Duodenal mucosa (tissue), 2 donors: ENCODE data around the gene NIP7.

Source experiments
- H3K27ac ChIP-seq: one replicate; pipeline ENCODE4 v1.7.0; 2013; ENCODE audit warnings: low read depth, low read length
- H3K27me3 ChIP-seq, 2 donors: one replicate each; pipeline ENCODE4 v1.7.0; 2013; ENCODE audit warnings: low read length in 2 of 2, control low read depth in 1 of 2; ENCODE audit not compliant: insufficient read depth in 2 of 2, control insufficient read depth in 1 of 2
- H3K36me3 ChIP-seq, 2 donors: one replicate each; pipeline ENCODE4 v1.7.0; 2013; ENCODE audit warnings: low read length in 2 of 2, control low read depth in 1 of 2; ENCODE audit not compliant: insufficient read depth in 2 of 2, control insufficient read depth in 1 of 2
- H3K4me1 ChIP-seq, 2 donors: one replicate each; pipeline ENCODE4 v1.7.0; 2013; ENCODE audit warnings: low read length in 2 of 2, control low read depth in 1 of 2; ENCODE audit not compliant: insufficient read depth in 2 of 2, control insufficient read depth in 1 of 2
- H3K4me3 ChIP-seq, 2 donors: one replicate each; pipeline ENCODE4 v1.7.0; 2013; ENCODE audit warnings: low read length in 2 of 2, low read depth in 1 of 2
- H3K9ac ChIP-seq, 2 donors: one replicate each; pipeline ENCODE4 v1.7.0; 2013; ENCODE audit warnings: low read length in 2 of 2, low read depth in 1 of 2
- H3K9me3 ChIP-seq, 2 donors: one replicate each; pipeline ENCODE4 v1.7.0; 2013; ENCODE audit warnings: low read length in 2 of 2, control low read depth in 1 of 2; ENCODE audit not compliant: control insufficient read depth in 1 of 2

Gene NIP7

DNA sequence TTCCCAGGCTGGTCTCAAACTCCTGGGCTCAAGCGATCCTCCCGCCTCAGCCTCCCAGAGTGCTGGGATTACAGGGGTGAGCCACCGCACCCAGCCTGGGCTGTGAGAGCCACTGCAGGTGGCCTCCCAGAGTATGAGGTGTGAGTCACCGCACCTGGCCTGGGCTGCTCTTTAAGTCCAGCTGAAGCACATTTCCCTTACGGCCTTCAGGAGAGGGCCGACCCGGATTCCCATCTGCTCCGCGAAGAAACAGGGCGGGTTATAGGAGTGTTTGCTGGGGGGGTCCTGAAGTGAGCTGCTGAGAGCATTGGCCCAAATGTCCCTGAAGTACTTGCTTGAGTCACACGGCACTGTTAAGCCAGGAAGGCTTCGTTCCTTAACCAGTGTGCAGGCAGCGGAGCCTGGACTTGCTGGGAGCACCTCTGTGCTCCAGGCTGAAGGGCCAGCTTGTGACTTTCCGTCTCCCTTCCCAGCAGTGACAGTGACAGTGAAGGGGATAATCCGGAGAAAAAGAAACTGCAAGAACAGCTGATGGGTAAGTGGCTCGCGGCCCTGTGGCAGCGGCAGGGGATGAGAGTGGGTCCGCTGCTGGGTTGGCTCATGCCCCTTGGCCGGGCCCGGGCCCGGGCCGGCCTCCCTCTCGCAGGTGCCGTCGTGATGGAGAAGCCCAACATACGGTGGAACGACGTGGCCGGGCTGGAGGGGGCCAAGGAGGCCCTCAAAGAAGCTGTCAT, 21.2 kb upstream of the NIP7 start:
- Histone ChIP-seq H3K27ac (no peak overlapping the region), H3K4me3 (no peak overlapping the region), H3K9me3 (no peaks in the 10 kb centered on the region), H3K36me3 (peaks cover 67 to 84% of the 10 kb centered on the region in 2 donors), H3K4me1 (no peaks in the 10 kb centered on the region), H3K9ac (no peak overlapping the region), H3K27me3 (no peaks in the 10 kb centered on the region)

DNA sequence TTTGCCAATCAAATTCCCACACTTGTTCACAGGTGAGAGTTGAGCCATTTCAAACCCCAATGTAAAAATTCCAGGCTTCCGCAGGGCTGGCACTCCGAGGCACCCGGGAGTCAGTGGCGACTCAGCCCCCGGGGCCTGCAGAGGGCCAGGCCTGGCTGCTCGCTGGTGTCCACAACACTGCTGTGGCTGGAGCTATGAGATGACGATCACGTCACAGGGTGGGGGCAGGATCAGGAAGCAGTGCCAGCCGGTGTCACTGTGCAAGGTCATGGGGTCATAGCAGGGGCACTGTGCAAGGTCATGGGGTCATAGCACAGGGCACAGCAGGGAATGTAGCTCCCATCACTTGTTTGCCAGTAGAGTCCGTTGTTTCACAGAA, 20.7 kb upstream of the NIP7 start:
- peaks cover 1% of the 10 kb centered on the region in 2 donors for H3K4me1 ChIP-seq
- H3K9ac ChIP-seq, result no peak overlapping the region
- no peak overlapping the region for H3K4me3 ChIP-seq
- H3K36me3 ChIP-seq, result peaks cover 65 to 90% of the 10 kb centered on the region in 2 donors
- H3K27me3 ChIP-seq, result no peaks in the 10 kb centered on the region
- H3K9me3 ChIP-seq, result no peaks in the 10 kb centered on the region
- no peak overlapping the region for H3K27ac ChIP-seq

DNA sequence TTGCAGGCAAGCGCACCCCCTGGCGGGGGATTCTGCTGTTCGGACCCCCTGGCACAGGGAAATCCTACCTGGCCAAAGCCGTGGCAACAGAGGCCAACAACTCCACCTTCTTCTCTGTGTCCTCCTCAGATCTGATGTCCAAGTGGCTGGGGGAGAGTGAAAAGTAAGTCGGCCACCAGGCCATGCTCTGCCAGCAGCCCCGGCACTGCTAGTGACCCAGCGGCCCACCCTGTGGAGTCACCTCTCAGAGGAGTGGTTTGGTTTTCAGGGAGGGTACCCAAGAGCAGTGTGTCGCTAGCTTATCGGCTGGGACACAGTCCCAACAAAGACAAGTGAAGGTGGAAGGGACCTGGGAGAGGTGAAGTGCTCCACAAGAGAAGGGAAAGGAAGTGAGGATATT, 20.2 kb upstream of the NIP7 start:
- Histone ChIP-seq H3K4me1 (peaks cover 6% of the 10 kb centered on the region in 2 donors), H3K36me3 (peaks cover 61 to 92% of the 10 kb centered on the region in 2 donors), H3K27me3 (no peaks in the 10 kb centered on the region), H3K9me3 (no peaks in the 10 kb centered on the region), H3K9ac (no peak overlapping the region), H3K27ac (no peak overlapping the region), H3K4me3 (no peak overlapping the region)

DNA sequence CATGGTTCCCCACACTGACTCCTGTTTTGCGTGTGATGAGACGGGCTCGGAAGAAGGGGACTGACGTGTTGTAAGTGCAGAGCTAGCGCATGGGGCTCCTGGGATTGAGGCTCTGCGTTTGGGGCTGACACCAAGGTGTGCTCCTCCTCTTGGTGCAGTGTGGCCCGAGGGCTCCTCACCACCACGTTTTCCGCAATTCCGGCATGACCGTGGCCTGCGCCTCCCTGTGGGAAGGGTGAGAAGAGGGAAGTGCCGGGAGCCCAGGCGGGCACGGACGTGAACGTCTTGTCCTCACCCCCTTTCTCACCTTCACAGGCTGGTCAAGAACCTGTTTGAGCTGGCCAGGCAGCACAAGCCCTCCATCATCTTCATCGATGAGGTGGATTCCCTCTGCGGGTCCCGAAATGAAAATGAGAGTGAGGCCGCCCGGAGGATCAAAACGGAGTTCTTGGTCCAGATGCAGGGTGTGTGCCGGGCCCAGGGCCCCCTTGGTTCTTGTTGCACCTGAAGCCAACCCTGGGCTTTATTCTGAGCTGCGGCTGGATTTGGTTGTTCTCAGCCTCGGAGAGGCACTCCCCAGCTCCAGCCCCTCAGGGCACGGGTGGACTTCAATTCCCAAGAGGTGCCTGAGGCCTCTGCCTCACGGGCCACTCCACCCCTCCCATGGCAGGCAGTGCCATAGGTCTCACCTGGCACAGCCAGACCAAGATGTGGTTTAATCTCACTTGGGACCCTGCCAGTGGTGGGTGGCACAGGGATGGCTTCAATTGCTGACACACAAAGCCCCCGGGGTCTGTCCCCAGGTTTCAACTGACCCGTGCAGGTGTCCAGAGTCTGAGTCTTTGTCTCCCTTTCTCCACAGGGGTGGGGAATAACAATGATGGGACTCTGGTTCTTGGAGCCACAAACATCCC, 19.5 kb upstream of the NIP7 start:
- H3K9ac ChIP-seq, result no peak overlapping the region
- H3K36me3 ChIP-seq, result peaks cover 65 to 93% of the 10 kb centered on the region in 2 donors
- no peaks in the 10 kb centered on the region for H3K9me3 ChIP-seq
- peaks cover 6 to 8% of the 10 kb centered on the region in 2 donors for H3K4me1 ChIP-seq
- H3K27me3 ChIP-seq, result no peaks in the 10 kb centered on the region
- no peak overlapping the region for H3K27ac ChIP-seq
- H3K4me3 ChIP-seq, result no peak overlapping the region

DNA sequence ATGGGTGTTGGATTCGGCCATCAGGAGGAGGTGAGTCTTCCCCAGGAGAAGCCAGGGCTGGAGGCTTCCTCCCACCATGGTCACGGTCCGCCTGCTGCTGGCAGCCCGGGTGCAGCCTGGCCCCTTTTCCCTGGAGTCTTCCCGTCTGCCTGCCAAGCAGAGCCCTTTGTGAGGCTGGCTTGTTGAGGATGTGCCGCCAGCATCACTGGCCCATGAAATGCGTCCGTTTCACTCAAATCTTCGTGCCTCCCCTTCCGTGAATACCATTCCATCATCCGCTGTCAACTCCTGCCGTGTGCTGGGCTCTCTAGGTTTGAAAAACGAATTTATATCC, 18.9 kb upstream of the NIP7 start:
- H3K36me3 ChIP-seq, result peaks cover 66 to 91% of the 10 kb centered on the region in 2 donors

DNA sequence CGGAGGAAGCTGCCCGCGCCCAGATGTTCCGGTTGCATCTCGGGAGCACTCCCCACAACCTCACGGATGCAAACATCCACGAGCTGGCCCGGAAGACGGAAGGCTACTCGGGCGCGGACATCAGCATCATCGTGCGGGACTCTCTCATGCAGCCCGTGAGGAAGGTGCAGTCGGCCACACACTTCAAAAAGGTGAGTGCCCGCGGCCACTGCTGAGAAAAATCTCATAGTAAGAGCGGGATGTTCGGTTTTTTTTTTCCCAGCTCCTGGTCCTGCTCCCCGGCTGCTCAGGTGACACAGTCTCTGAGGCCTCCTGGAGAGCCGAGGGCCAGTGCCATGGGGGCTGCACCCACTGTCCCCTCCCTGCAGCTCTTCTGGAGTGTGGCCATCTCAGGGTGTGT, 18.5 kb upstream of the NIP7 start:
- no peaks in the 10 kb centered on the region for H3K27me3 ChIP-seq
- H3K36me3 ChIP-seq, result peaks cover 67 to 91% of the 10 kb centered on the region in 2 donors
- H3K4me3 ChIP-seq, result no peak overlapping the region
- peaks cover 12 to 13% of the 10 kb centered on the region in 2 donors for H3K4me1 ChIP-seq
- no peak overlapping the region for H3K27ac ChIP-seq
- no peak overlapping the region for H3K9ac ChIP-seq
- H3K9me3 ChIP-seq, result no peaks in the 10 kb centered on the region

More for the DNA sequence above, 18.9 kb upstream of the NIP7 start:
- H3K9ac ChIP-seq, result no peak overlapping the region
- no peaks in the 10 kb centered on the region for H3K27me3 ChIP-seq
- H3K4me1 ChIP-seq, result peaks cover 8 to 9% of the 10 kb centered on the region in 2 donors
- no peak overlapping the region for H3K27ac ChIP-seq
- H3K4me3 ChIP-seq, result no peak overlapping the region
- no peaks in the 10 kb centered on the region for H3K9me3 ChIP-seq

DNA sequence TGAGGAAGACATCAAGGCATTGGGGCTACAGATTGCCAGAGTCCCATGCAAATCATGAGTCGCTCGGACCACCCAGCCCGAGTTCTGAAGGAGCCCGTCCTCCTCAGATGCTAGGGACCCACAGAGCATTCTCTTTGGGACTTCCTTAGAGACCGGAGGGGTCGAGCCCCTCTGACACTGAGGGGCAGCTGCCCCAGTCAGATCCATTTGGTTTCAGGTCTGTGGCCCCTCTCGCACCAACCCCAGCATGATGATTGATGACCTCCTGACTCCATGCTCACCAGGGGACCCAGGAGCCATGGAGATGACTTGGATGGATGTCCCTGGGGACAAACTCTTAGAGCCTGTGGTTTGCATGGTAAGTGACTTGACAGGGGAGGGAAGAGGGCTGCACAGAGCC, 17.2 kb upstream of the NIP7 start:
- no peaks in the 10 kb centered on the region for H3K9me3 ChIP-seq
- H3K9ac ChIP-seq, result no peak overlapping the region
- H3K27me3 ChIP-seq, result no peaks in the 10 kb centered on the region
- peaks cover 21 to 25% of the 10 kb centered on the region in 2 donors for H3K4me1 ChIP-seq
- peaks cover 58 to 84% of the 10 kb centered on the region in 2 donors for H3K36me3 ChIP-seq
- no peak overlapping the region for H3K4me3 ChIP-seq
- no peak overlapping the region for H3K27ac ChIP-seq

DNA sequence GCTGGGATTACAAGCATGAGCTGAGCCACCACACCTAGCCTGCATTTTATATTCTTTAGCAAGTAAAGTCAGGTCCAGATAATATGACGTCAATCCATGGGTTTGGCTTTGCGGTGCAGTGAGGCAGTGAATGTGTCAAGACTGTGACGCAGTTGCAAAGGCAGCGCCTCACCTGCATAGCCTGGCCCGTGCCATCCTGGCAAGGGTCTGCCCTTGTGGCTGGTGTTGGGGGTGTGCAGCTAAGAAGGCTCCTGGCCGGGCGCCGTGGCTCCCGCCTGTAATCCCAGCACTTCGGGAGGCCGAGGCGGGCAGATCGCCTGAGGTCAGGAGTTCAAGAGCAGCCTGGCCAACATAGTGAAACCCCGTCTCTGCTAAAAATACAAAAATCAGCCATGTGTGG, 16.2 kb upstream of the NIP7 start:
- no peaks in the 10 kb centered on the region for H3K9me3 ChIP-seq
- peaks cover 56 to 81% of the 10 kb centered on the region in 2 donors for H3K36me3 ChIP-seq
- no peak overlapping the region for H3K9ac ChIP-seq
- no peak overlapping the region for H3K27ac ChIP-seq
- no peak overlapping the region for H3K4me3 ChIP-seq
- H3K27me3 ChIP-seq, result no peaks in the 10 kb centered on the region
- peaks cover 24 to 33% of the 10 kb centered on the region in 2 donors for H3K4me1 ChIP-seq

DNA sequence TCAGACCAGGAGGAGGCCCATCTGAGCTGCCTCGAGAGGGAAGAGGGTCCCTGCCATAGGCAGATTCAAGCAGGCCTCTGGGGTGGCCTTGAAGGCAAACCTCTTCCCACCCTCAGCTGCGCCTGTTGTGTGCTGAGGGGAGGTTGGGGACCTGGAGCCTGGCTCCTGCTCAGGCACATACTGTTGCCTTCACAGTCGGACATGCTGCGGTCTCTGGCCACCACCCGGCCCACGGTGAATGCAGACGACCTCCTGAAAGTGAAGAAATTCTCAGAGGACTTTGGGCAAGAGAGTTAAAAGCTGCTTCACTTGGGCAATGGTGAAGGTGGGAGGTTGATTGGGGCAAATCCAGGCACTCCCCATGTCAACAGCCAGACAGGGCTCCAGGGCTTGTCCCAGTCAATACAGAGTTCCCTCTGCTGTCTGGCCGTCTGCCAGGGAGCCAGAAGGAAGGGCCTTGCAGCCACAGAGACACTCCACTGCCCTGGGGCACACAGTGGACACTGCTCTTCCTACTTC, 15.5 kb upstream of the NIP7 start:
- Histone ChIP-seq H3K9ac (no peak overlapping the region), H3K27me3 (no peaks in the 10 kb centered on the region), H3K27ac (no peak overlapping the region), H3K4me3 (no peak overlapping the region), H3K36me3 (peaks cover 50 to 75% of the 10 kb centered on the region in 2 donors), H3K9me3 (no peaks in the 10 kb centered on the region), H3K4me1 (peaks cover 31 to 40% of the 10 kb centered on the region in 2 donors)
